NCI-H1694 (cell line): ENCODE measurements around the gene FSIP1.

Source experiments
- DNase-seq: peaks from one replicate; lab custom pipeline; 2025; lab: John Stamatoyannopoulos, UW

FSIP1 gene

GRCh38 chr15:39582286-39582976 lies 200.2 kb downstream of the FSIP1 start:
- no peak for DNase-seq

- no peak for DNase-seq
Measured at GRCh38 chr15:39581793-39582285, 200.8 kb downstream of the FSIP1 start.

- no peak for DNase-seq
Measured at GRCh38 chr15:39581242-39581792, 201.3 kb downstream of the FSIP1 start.

- no peak for DNase-seq
Measured at GRCh38 chr15:39580485-39581241, 202.0 kb downstream of the FSIP1 start, which contains the start of gene THBS1. THBS1 (plus strand) TSS chr15:39581079; CDS start chr15:39581858, 779 bp downstream.

GRCh38 chr15:39580117-39580484 lies 202.5 kb downstream of the FSIP1 start:
- peak; percentile 62 for DNase-seq

- DNase-seq = no peak
Measured at GRCh38 chr15:39579487-39580116, 203.0 kb downstream of the FSIP1 start.

GRCh38 chr15:39578851-39579486 lies 203.7 kb downstream of the FSIP1 start:
- DNase-seq = no peak

GRCh38 chr15:39575180-39575579 lies 207.5 kb downstream of the FSIP1 start:
- no peak for DNase-seq

- no peak for DNase-seq
Measured at GRCh38 chr15:39574427-39574826, 208.2 kb downstream of the FSIP1 start.

GRCh38 chr15:39573844-39574243 lies 208.8 kb downstream of the FSIP1 start:
- no peak for DNase-seq

GRCh38 chr15:39573287-39573686 lies 209.4 kb downstream of the FSIP1 start:
- DNase-seq = no peak

GRCh38 chr15:39565851-39566250 lies 216.8 kb downstream of the FSIP1 start:
- no peak for DNase-seq

- DNase-seq = no peak
Measured at GRCh38 chr15:39564972-39565665, 217.5 kb downstream of the FSIP1 start.

- no peak for DNase-seq
Measured at GRCh38 chr15:39558421-39558820, 224.2 kb downstream of the FSIP1 start.

- DNase-seq = peak; percentile 84
Measured at GRCh38 chr15:39556461-39556860, 226.2 kb downstream of the FSIP1 start.

GRCh38 chr15:39555885-39556284 lies 226.8 kb downstream of the FSIP1 start:
- DNase-seq = peak; percentile 38

- no peak for DNase-seq
Measured at GRCh38 chr15:39554746-39555387, 227.8 kb downstream of the FSIP1 start.

GRCh38 chr15:39553947-39554693 lies 228.5 kb downstream of the FSIP1 start:
- no peak for DNase-seq

GRCh38 chr15:39552556-39552955 lies 230.1 kb downstream of the FSIP1 start:
- no peak for DNase-seq

- DNase-seq = no peak
Measured at GRCh38 chr15:39551476-39551875, 231.2 kb downstream of the FSIP1 start.
